Vagina (tissue), 2 donors: ENCODE results near the gene SALL2. TPM values are rescaled to one million over a fixed set of nuclear protein-coding genes. Genes with fewer than 3 reads are reported as not detected.

Source experiments
- DNase-seq, 2 donors: peaks; one replicate each; pipeline ENCODE4 v3.0.0-alpha.2; 2017; ENCODE audit errors: extremely low spot score in 2 of 2
- H3K27ac ChIP-seq: fragments of 200-600 bp; sonication (generic); one replicate; pipeline ENCODE4 v1.5.1; 2019
- H3K27me3 ChIP-seq: fragments of 200-600 bp; sonication (generic); one replicate; pipeline ENCODE4 v1.5.1; 2019
- H3K36me3 ChIP-seq, 2 donors: fragments of 200-600 bp; sonication (generic); one replicate each; pipeline ENCODE4 v1.5.1; 2017 to 2019
- H3K4me1 ChIP-seq: fragments of 200-600 bp; sonication (generic); one replicate; pipeline ENCODE4 v1.5.1; 2019
- H3K4me3 ChIP-seq, 2 donors: fragments of 200-600 bp; sonication (generic); 1 replicate in 1 of 2; 2 replicates in 1 of 2; pipeline ENCODE4 v1.5.1; 2016 to 2019
- H3K9me3 ChIP-seq: fragments of 200-600 bp; sonication (generic); one replicate; pipeline ENCODE4 v1.5.1; 2019
- POLR2A ChIP-seq, 2 donors: fragments of 450-650 bp; IDR thresholded peaks; one replicate each; pipeline ENCODE4 v1.6.1; 2017; ENCODE audit warnings: antibody characterized with exemption in 2 of 2, mild to moderate bottlenecking in 2 of 2, moderate library complexity in 2 of 2
- POLR2AphosphoS5 ChIP-seq, 2 donors: sonication (generic); formaldehyde crosslinking; IDR thresholded peaks; one replicate each; pipeline ENCODE4 v1.9.0; 2017; ENCODE audit warnings: antibody characterized with exemption in 2 of 2, mild to moderate bottlenecking in 2 of 2, low read depth in 1 of 2; ENCODE audit not compliant: insufficient read depth in 1 of 2
- intact Hi-C: fragments of 100-400 bp; cut with DNase I; formaldehyde crosslinking; loops from one replicate; pipeline ENCODE4 v1.15.1; 2023
- total RNA-seq: library from RNA; depleted of rRNA; stranded (reverse); fragments of >200 nt; gene quantifications from one replicate; pipeline ENCODE4 v1.2.3, GENCODE V29; 2016
- TF ChIP-seq, protein P1 (sequence below), 3 experiments: fragments of 450-650 bp in 2 of 3; fragments of 200-600 bp in 1 of 3; sonication (generic) in 1 of 3; IDR thresholded peaks; one replicate each; pipeline ENCODE4 v1.5.1; 2017 to 2019; ENCODE audit warnings: antibody characterized with exemption in 3 of 3, mild to moderate bottlenecking in 2 of 3, moderate library complexity in 2 of 3

The SALL2 gene
- total RNA-seq, 1 donor from 2014 or later: 9.8 TPM

DNA sequence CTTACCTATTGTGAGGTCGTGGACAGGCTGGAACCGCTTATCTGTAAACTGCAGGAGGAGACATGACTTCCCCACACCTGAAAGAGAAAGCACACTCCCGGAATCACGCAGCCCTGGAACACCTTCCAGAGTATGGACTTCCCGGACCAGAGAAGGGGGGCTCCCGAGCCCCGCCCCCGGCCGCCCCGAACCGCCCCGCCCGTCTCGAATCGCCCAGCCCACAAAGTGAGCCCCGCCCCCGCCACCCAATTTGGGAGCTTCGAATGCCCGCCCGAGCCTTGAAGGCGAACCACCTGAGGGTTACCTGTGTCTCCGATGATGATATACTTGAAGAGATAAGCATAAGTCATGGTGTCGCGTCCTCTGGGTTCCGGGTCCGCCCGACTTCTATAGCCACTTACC, 49.6 kb downstream of the SALL2 start:
- H3K4me1 ChIP-seq: peaks cover 30% of the 10 kb centered on the region
- peak overlapping the region; percentile 81 for H3K27ac ChIP-seq
- no peaks in the 10 kb centered on the region for H3K9me3 ChIP-seq
- intact Hi-C loops: no loop called here
- no peaks in the 10 kb centered on the region for H3K27me3 ChIP-seq
- H3K4me3 ChIP-seq: peak overlapping the region; percentile 76 to 92
- no peak for DNase-seq
- TF ChIP-seq POLR2A (IDR thresholded peaks at IDR 0.05): no peak
- TF ChIP-seq POLR2AphosphoS5 (IDR thresholded peaks at IDR 0.05; ENCODE audit: insufficient read depth in 1 of 2, low read depth in 1 of 2): no peak
- TF ChIP-seq, protein P1, sequence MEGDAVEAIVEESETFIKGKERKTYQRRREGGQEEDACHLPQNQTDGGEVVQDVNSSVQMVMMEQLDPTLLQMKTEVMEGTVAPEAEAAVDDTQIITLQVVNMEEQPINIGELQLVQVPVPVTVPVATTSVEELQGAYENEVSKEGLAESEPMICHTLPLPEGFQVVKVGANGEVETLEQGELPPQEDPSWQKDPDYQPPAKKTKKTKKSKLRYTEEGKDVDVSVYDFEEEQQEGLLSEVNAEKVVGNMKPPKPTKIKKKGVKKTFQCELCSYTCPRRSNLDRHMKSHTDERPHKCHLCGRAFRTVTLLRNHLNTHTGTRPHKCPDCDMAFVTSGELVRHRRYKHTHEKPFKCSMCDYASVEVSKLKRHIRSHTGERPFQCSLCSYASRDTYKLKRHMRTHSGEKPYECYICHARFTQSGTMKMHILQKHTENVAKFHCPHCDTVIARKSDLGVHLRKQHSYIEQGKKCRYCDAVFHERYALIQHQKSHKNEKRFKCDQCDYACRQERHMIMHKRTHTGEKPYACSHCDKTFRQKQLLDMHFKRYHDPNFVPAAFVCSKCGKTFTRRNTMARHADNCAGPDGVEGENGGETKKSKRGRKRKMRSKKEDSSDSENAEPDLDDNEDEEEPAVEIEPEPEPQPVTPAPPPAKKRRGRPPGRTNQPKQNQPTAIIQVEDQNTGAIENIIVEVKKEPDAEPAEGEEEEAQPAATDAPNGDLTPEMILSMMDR (IDR thresholded peaks at IDR 0.05): no peak
- peaks cover 0 to 7% of the 10 kb centered on the region in 2 donors for H3K36me3 ChIP-seq

DNA sequence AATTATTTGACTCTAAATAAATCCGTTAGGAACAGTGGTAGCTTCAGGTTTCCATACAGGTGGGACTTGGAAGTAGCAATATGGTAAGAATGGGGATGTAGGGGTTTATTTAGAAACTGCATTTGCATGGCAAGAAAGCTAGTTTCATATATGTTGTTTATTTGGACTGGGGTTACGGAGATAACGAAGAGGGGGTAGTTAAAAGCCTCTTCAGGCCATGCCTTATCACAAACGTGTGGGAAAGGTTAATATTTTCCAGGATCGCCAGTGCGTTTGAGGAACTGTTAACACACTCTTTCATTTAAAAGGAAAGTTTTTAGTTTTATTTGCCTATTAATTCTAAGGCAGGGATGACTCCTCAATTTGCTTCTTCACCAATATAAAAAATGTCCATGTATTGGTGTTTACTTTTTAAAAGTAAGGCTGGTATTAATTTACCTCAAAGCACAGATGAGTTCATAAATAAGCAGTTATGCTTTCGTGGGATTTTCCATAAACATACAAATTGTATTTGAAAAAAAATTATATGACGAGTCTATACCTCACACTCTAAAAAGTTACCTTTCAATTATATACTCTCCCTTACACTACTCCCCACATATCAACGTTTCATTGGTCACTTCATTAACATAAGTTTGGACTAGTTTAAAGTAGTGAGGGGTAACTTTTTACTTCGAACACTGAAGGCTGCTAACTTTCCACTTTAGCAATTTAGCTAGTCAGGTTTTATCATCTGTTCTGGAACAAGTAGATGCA, 50.2 kb downstream of the SALL2 start:
- no peak for DNase-seq
- H3K4me1 ChIP-seq: peaks cover 30% of the 10 kb centered on the region
- H3K9me3 ChIP-seq: no peaks in the 10 kb centered on the region
- H3K27ac ChIP-seq: peak overlapping the region; percentile 81
- H3K36me3 ChIP-seq: peaks cover 0 to 2% of the 10 kb centered on the region in 2 donors
- peak overlapping the region; percentile 76 to 92 for H3K4me3 ChIP-seq
- TF ChIP-seq, protein P1 (IDR thresholded peaks at IDR 0.05): no peak
- TF ChIP-seq POLR2A (IDR thresholded peaks at IDR 0.05): no peak
- TF ChIP-seq POLR2AphosphoS5 (IDR thresholded peaks at IDR 0.05; ENCODE audit: insufficient read depth in 1 of 2, low read depth in 1 of 2): no peak
- intact Hi-C loops: no loop called here
- no peaks in the 10 kb centered on the region for H3K27me3 ChIP-seq

Other genes starting within 250 kb of the SALL2 start
- gene RPGRIP1, start 246.3 kb downstream of the SALL2 start, total RNA-seq: not detected
- 50.1 TPM for gene SUPT16H, start 142.3 kb downstream of the SALL2 start, total RNA-seq
- 61.1 TPM for gene CHD8, start 70.2 kb downstream of the SALL2 start, total RNA-seq
- gene RAB2B, start 49.4 kb downstream of the SALL2 start, total RNA-seq: 19.4 TPM
- 23.3 TPM for gene TOX4, start 49.2 kb downstream of the SALL2 start, total RNA-seq
- gene METTL3, start 15.0 kb downstream of the SALL2 start, total RNA-seq: 71.5 TPM
- gene OR10G3, start 53.7 kb upstream of the SALL2 start, total RNA-seq: not detected
- not detected for gene OR10G2, start 108.6 kb upstream of the SALL2 start, total RNA-seq
- gene OR4E2, start 127.5 kb upstream of the SALL2 start, total RNA-seq: not detected
- not detected for gene OR4E1, start 147.5 kb upstream of the SALL2 start, total RNA-seq